ENCODE measurements around the gene COX15.

The COX15 gene

DNA sequence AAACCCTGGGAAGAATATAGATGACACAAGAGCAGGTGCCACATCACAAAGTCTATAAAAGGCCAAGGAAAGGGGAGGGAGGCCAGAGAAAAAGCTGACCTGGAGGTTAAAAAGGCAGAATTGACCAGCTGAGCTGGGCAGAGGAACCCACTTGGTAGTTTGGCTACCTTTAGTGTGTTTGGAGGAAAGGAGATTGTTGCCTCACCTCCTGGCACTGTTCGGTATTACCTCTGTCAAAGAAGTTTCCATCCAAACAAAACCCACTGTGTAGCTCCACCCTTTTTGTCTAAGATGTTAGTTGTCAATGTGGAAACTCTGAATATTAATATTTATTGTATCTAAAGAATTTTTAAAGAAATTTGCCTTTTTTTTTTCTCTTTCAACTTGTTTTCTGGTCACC is 49.2 kb downstream of the COX15 start:
- no peak overlapping the region for H3K4me3 ChIP-seq (ENCODE audit: low read depth in 1 of 5, low read length in 5 of 5)
- no peak overlapping the region for H3K27ac ChIP-seq (ENCODE audit: low read depth, low read length)
- no peaks in the 10 kb centered on the region for H3K27me3 ChIP-seq (ENCODE audit: control insufficient read depth in 5 of 5, insufficient read depth in 4 of 5, low read length in 5 of 5)
- no peaks in the 10 kb centered on the region for H3K9me3 ChIP-seq (ENCODE audit: control insufficient read depth in 5 of 5, low read length in 5 of 5)
- H3K4me1 ChIP-seq (ENCODE audit: control insufficient read depth in 5 of 5, insufficient read depth in 5 of 5, low read length in 5 of 5), result peaks cover 0 to 13% (median 0%) of the 10 kb centered on the region in 5 donors
- peaks cover 11 to 26% (median 12%) of the 10 kb centered on the region in 5 donors for H3K36me3 ChIP-seq (ENCODE audit: control insufficient read depth in 5 of 5, insufficient read depth in 5 of 5, low read length in 5 of 5)
- no peak overlapping the region for H3K9ac ChIP-seq (ENCODE audit: low read length in 5 of 5)

All from subcutaneous abdominal adipose tissue (tissue), 5 donors.